GM21390 (cell line): ENCODE results near the gene PFDN5.
"Not testable (repeated sequence)": the region's sequence is repeated elsewhere in the genome, so short reads cannot be mapped to it uniquely, and the experiment has no call there.

ENCODE experiments used
- ATAC-seq: cut with Tn5 transposase; IDR thresholded peaks from one replicate; pipeline ENCODE4 v1.9.1; 2021; ENCODE audit not compliant: unreplicated experiment

Gene PFDN5

GRCh38 chr12:53286448-53286847 is 8.9 kb upstream of the PFDN5 start:
- ATAC-seq: no peak

DNA sequence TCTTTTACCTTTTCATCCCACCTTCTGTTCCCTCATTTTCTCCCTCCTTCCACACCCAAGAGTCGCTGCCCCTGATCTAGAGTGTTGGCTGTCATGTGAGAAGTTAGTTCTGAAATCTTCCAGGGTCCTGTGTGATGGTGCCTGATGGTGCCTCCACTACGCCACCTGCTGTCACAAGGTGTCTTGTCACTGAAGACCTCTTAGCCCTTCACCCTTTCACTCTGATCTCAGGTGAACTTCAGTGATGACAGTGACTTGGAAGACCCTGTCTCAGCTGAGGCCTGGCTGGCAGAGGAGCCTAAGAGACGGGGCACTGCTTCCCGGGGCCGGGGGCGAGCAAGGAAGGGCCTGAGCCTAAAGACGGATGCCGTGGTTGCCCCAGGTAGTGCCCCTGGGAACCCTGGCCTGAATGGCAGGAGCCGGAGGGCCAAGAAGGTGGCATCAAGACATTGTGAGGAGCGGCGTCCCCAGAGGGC is 7.6 kb upstream of the PFDN5 start:
- ATAC-seq: no peak

- ATAC-seq: no peak
Measured at GRCh38 chr12:53288322-53288721, 7.0 kb upstream of the PFDN5 start.

- no peak for ATAC-seq
Measured at GRCh38 chr12:53289891-53290290, 5.5 kb upstream of the PFDN5 start.

DNA sequence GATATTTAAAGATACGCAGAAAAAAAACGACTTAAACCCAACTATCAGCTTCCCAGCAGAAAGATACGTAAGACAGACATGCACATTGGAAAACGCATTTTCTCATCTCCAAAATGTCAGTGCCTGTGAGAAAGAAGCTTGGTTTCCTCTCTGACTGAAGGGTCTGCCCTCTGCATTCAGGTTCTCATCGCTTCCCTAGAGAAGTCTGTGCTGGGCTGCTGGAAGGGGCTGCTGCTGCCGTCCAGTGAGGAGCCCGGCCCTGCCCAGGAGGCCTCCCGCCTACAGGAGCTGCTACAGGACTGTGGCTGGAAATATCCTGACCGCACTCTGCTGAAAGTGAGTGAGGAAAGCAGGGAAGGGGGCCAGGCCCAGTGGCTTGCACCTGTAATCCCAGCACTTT is 4.7 kb upstream of the PFDN5 start:
- no peak for ATAC-seq

DNA sequence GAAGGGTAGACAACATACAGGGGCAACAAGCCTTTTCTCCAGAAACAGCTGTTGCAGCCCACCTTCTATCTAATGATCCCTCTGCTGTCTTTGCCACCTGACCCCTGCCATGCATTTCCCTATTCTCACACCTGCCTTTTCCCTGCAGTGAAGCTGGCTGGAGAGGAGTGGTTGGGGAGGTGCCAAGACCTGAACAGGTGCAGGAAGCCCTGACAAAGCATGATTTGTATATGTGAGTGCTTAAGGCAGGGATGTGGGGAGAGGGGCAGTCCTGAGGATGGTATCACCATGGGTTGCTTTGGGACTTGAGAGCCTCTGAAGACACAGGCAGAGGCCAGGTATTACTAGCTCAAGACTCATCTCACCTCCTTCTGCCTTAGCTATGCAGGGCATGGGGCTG is 2.9 kb upstream of the PFDN5 start:
- ATAC-seq: no peak

DNA sequence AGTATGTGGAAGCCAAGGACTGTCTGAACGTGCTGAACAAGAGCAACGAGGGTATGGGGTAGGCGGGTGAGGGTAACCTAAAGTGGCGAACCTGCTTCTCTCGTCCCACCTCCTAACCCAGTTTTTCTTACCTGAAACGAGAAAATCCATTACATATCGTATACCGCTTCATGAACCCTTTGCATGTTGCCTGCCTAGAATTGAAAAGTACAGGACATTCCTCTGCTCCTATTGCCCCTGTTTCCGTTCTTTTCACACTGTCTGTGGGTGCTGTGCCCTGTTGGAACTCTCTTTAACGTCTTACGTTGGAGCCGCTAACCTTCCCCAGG is 513 bp downstream of the PFDN5 start:
- ATAC-seq: no peak

- ATAC-seq: not testable (repeated sequence)
Measured at GRCh38 chr12:53297106-53297505, 1.8 kb downstream of the PFDN5 start.

DNA sequence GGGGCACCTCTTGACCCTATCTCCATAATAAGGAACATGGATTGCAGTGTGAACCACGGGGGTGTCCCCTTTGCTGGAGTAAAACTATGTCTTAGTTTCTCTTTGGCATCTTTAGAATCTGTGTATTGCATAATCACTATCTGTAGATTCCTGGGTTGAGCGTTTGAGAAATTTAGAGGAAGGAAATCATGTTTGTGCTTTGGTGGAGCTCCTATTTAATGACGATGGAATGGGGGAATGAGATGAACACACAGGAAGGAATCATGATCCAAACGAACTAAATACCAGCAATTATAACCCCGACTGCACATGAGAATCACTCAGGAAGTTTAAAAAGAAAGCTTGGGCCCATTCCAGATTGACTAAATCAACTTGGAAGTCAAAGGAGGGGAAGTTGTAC is 2.8 kb downstream of the PFDN5 start:
- no peak for ATAC-seq

DNA sequence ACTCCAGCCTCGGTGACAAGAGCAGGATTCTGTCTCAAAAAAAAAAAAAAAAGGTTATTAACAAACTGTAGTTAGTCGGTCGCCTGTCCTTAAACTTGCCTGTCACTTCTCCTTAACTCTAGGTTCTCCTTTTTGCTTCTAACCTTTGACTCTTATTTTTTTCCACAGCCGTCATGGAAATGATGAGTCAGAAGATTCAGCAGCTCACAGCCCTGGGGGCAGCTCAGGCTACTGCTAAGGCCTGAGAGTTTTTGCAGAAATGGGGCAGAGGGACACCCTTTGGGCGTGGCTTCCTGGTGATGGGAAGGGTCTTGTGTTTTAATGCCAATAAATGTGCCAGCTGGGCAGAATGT is 3.7 kb downstream of the PFDN5 start:
- no peak for ATAC-seq

DNA sequence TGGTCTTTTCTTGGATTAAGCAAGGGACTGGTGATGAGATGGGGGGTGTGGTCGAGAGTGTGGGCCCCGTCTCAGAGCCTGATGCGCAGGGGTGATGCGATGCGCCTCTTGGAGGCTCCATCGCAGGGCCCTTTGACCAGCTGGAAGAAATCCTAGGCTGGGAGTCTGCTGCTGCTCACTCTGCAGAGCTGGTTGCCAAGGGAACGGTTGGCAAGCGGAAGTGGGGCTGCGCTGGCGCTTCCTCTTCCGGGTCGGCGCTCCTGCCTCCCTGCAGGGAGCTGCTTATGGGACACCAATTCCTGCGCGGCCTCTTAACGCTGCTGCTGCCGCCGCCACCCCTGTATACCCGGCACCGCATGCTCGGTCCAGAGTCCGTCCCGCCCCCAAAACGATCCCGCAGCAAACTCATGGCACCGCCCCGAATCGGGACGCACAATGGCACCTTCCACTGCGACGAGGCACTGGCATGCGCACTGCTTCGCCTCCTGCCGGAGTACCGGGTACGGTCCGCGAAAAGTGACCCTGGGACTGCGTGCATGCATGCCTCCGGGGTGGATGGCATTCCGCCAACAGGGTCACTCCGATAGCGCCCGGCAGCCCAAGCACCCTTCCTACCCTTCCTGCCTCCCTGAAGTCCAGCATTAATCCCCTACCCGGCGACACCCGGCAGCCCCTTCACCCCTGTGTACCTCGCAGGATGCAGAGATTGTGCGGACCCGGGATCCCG is 4.3 kb downstream of the PFDN5 start, which contains the start of gene MYG1:
Gene MYG1 (plus strand): TSS at position 242 of the 727 bp plus-strand sequence. CDS start 43 bp downstream, at position 285.
- ATAC-seq: peak; percentile 72

DNA sequence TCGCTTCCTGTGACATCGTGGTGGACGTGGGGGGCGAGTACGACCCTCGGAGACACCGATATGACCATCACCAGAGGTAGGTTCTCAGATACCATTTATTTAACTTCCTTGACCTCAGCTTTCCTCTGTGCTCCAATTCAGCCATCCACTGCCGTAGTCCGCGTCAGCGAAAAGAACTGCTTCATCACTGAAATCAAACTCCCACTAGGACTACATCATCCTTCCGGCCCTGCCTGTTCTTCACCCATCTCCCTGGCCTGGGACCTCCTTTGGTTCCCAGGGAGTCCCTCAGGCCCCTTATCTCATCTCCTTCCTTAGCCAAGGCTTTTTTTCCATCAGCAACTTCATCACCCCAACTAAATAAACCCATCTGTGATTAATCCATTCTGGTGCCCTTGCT is 4.8 kb downstream of the PFDN5 start:
- no peak for ATAC-seq

- no peak for ATAC-seq
Measured at GRCh38 chr12:53302903-53303302, 7.6 kb downstream of the PFDN5 start.

DNA sequence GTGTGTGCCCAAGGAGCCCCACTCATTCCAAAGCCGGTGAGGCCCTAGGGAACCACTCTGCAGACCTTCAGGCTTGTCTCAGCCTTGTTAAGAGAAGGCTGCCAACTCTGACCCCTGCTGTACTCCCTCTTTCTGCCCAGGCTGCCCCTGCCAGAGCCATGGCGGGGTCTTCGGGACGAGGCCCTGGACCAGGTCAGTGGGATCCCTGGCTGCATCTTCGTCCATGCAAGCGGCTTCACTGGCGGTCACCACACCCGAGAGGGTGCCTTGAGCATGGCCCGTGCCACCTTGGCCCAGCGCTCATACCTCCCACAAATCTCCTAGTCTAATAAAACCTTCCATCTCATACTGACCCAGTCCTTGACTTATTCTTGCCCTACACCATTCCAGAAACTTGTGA is 11.5 kb downstream of the PFDN5 start:
- no peak for ATAC-seq

DNA sequence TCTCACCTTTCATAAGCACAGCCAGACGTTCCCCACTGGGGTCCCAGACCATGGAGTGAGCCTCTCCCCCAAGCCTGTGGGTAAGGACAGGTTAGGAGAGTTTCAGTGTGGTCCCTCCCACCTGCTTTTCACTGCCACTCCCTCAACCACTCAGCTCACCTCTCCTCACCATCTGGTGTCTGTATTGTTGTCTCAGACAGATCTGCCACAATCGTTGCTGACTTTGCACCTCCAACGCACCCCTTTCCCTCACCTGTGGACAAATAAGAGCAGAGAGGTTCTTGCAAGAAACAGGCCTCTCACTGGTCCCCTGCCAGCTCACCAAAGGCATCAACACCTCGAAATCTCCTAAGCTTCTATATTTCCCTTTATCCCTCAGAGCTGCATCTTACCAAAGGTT is 12.9 kb downstream of the PFDN5 start:
- no peak for ATAC-seq

DNA sequence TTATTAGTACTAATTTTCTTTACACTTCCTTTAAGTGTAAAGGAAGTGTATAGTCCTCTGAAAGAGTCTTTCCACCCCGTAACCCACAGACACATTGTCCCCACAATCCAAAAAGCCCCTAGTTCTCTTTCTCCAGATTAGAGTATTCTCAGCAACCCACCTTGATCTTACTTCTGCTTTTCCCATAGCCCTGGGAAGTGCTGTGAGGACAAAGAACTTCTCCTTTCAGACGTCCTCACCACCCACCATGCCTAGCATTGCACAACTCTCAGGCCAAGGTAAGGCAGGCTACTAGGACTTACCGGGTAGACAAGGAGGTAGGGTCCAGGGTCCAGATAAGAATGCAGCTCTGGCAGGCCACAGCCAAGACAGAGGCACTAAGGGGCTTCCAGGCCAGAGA is 18.7 kb downstream of the PFDN5 start:
- ATAC-seq: no peak

- no peak for ATAC-seq
Measured at GRCh38 chr12:53320352-53321195, 25.2 kb downstream of the PFDN5 start.

- no peak for ATAC-seq
Measured at GRCh38 chr12:53324113-53324778, 28.9 kb downstream of the PFDN5 start.

DNA sequence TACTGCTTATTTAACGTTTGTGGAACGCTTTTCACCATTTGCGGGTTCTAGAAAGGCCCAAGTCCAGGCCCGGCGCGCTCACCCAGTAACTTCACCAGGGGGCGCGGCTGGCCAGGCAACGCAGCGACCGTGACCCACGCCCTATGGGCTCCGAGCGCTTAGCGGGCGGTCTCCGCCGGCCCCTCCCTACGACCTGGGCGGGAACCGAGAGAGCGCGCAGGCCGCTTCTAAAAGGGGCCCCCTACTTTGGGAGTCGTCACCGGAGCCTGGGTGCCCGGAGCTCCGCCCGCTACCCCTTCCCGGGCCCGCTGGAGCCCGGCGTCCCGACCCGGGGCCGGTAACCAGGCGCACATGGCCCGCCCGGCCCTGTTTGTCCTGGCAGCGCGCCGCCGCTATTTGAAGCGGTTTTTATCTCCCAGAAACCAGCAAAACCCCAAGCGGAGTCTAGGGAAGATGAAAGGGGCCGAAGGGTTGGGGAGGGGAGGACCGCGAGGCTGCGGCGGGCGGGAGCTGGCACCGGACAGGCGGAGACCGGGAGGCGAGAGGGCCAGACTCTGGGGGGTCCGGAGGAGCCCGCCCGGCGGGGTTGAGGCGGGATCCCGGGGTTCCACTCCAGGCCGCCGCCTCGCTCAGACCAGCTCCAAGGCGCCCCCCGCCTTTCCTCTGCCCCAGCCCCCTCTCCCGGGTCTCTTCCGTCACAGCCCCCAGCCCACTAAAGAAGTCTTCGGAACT is 29.6 kb downstream of the PFDN5 start:
- peak; percentile 51 for ATAC-seq

DNA sequence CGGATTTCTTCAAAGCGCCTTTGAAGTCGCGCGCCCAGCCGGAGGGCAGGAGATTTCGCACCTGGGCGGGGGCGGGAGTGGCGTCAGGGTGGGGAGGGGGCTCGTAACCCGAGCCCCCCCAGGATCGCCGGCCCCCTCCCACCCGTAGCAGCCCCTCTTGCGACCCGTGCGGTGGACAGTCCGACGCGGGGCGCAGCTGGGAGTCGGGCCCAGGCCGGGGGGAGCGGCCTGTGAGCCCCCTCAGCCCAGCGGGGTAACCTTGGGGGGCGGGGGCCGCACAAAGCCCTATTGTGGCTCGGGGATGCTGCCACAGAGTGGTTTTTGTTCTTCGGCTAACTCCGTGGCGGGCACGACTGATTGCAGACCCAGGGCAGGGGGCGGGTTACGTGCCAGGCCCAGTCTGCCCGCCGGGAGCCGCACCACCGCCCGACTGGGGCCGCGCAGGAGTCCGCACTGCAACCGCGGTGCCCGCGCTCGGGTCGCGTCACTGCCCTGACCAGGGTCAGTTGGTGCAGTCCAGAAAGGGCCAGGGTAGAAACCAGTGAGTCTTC is 30.2 kb downstream of the PFDN5 start:
- no peak for ATAC-seq
